Neutrophil (primary cell): ENCODE measurements around the gene MOV10L1.
A peak's percentile ranks its signal among the peaks of the same experiment; 100 is the strongest.

Experiments used
- H3K27ac ChIP-seq: fragments of 200-600 bp; sonication (generic); 2 replicates; pipeline ENCODE4 v1.5.1; 2016; ENCODE audit warnings: mild to moderate bottlenecking, moderate library complexity
- H3K27me3 ChIP-seq: fragments of 200-600 bp; sonication (generic); 2 replicates; pipeline ENCODE4 v1.6.0; 2016; ENCODE audit warnings: mild to moderate bottlenecking
- H3K36me3 ChIP-seq: fragments of 200-600 bp; sonication (generic); 2 replicates; pipeline ENCODE4 v1.5.1; 2017
- H3K4me1 ChIP-seq, 2 experiments: fragments of 200-600 bp in 1 of 2; sonication (generic) in 1 of 2; 1 replicate in 1 of 2; 2 replicates in 1 of 2; pipeline versions ENCODE4 v1.5.1 to v1.6.1; 2013 to 2016; ENCODE audit warnings: low read depth in 1 of 2, low read length in 1 of 2, mild to moderate bottlenecking in 1 of 2, moderate library complexity in 1 of 2; ENCODE audit not compliant: control insufficient read depth in 1 of 2, insufficient read depth in 1 of 2
- H3K4me3 ChIP-seq, 2 experiments: fragments of 200-600 bp in 1 of 2; sonication (generic) in 1 of 2; 1 replicate in 1 of 2; 2 replicates in 1 of 2; pipeline ENCODE4 v1.5.1; 2013 to 2016; ENCODE audit warnings: low read depth in 1 of 2, low read length in 1 of 2, mild to moderate bottlenecking in 1 of 2, moderate library complexity in 1 of 2
- H3K9me3 ChIP-seq: fragments of 200-600 bp; sonication (generic); 2 replicates; pipeline ENCODE4 v1.5.1; 2016
- CTCF ChIP-seq: fragments of 200-600 bp; sonication (generic); IDR thresholded peaks from 2 replicates; pipeline ENCODE4 v1.5.1; 2016; ENCODE audit warnings: antibody characterized with exemption

MOV10L1 gene

GRCh38 chr22:50087646-50088045 is 2.2 kb upstream of the MOV10L1 start:
- no peak overlapping the region for H3K27ac ChIP-seq
- TF ChIP-seq CTCF: no peak

GRCh38 chr22:50088096-50088495 is 1.7 kb upstream of the MOV10L1 start:
- Histone ChIP-seq H3K4me1 (peaks cover 0 to 21% of the 10 kb centered on the region in 2 experiments), H3K27me3 (no peaks in the 10 kb centered on the region), H3K4me3 (no peak overlapping the region), H3K27ac (no peak overlapping the region), H3K9me3 (peaks cover 11% of the 10 kb centered on the region), H3K36me3 (no peaks in the 10 kb centered on the region)
- no peak for TF ChIP-seq CTCF

More at GRCh38 chr22:50087646-50088045, 2.2 kb upstream of the MOV10L1 start:
- H3K4me3 ChIP-seq: no peak overlapping the region
- H3K36me3 ChIP-seq: no peaks in the 10 kb centered on the region
- no peaks in the 10 kb centered on the region for H3K27me3 ChIP-seq
- peaks cover 11% of the 10 kb centered on the region for H3K9me3 ChIP-seq
- H3K4me1 ChIP-seq: peaks cover 0 to 21% of the 10 kb centered on the region in 2 experiments

GRCh38 chr22:50089231-50089630 is 575 bp upstream of the MOV10L1 start:
- Histone ChIP-seq H3K27me3 (no peaks in the 10 kb centered on the region), H3K9me3 (peaks cover 11% of the 10 kb centered on the region), H3K27ac (no peak overlapping the region), H3K4me1 (peaks cover 0 to 11% of the 10 kb centered on the region in 2 experiments), H3K4me3 (no peak overlapping the region), H3K36me3 (no peaks in the 10 kb centered on the region)
- no peak for TF ChIP-seq CTCF

- Histone ChIP-seq H3K4me3 (peak overlapping the region in 1 of 2 experiments; percentile 35), H3K9me3 (peaks cover 11% of the 10 kb centered on the region), H3K36me3 (no peaks in the 10 kb centered on the region), H3K4me1 (no peaks in the 10 kb centered on the region), H3K27me3 (no peaks in the 10 kb centered on the region), H3K27ac (no peak overlapping the region)
- TF ChIP-seq CTCF: no peak
These were observed 557 bp downstream of the MOV10L1 start for GRCh38 chr22:50090412-50090714.

GRCh38 chr22:50091092-50091768 is 1.4 kb downstream of the MOV10L1 start:
- Histone ChIP-seq H3K4me3 (no peak overlapping the region), H3K9me3 (peaks cover 11% of the 10 kb centered on the region), H3K27ac (no peak overlapping the region), H3K36me3 (no peaks in the 10 kb centered on the region), H3K4me1 (no peaks in the 10 kb centered on the region), H3K27me3 (no peaks in the 10 kb centered on the region)
- TF ChIP-seq CTCF: no peak
